SU-DHL-6 (cell line): ENCODE results near the gene OR52E6.

Experiments used
- CTCF ChIP-seq: fragments of 200-600 bp; sonication (generic); IDR thresholded peaks from one replicate; pipeline ENCODE4 v1.5.1; 2017; ENCODE audit warnings: antibody characterized with exemption, mild to moderate bottlenecking, low read length, moderate library complexity; ENCODE audit not compliant: insufficient read depth, poor library complexity, severe bottlenecking
- EZH2phosphoT487 ChIP-seq: fragments of 200-600 bp; sonication (generic), shearing (Covaris generic); conservative IDR thresholded peaks from 2 replicates; pipeline ENCODE4 v1.6.1; 2018; ENCODE audit warnings: mild to moderate bottlenecking, antibody characterized with exemption, low read length, moderate library complexity, mixed read lengths

GRCh38 chr11:5846701-5847100, 5.0 kb upstream of the OR52E6 start:
- no peak for TF ChIP-seq CTCF
- TF ChIP-seq EZH2phosphoT487: no peak
